Erythroblast (primary cell): ENCODE measurements around the gene TMEM198.

Experiments
- DNase-seq, 2 experiments: peaks; one replicate each; lab custom pipeline; 2025; lab: John Stamatoyannopoulos, UW
- GATA1 ChIP-seq: IDR thresholded peaks from 2 replicates; pipeline ENCODE4 v1.6.1; 2011; ENCODE audit warnings: low read depth, mild to moderate bottlenecking, control low read depth, low read length, moderate library complexity
- POLR2A ChIP-seq: IDR thresholded peaks from 2 replicates; pipeline ENCODE4 v1.6.1; 2011; ENCODE audit warnings: mild to moderate bottlenecking, low read length

The TMEM198 gene

DNA sequence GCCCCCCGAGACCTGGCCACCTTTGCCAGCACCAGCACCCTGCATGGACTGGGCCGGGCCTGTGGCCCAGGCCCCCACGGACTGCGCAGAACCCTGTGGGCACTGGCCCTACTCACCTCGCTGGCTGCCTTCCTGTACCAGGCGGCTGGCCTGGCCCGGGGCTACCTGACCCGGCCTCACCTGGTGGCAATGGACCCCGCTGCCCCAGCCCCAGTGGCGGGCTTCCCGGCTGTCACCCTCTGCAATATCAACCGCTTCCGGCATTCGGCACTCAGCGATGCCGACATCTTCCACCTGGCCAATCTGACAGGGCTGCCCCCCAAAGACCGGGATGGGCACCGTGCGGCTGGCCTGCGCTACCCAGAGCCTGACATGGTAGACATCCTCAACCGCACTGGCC is 29.0 kb upstream of the TMEM198 start:
- no peak for DNase-seq
- no peak for TF ChIP-seq POLR2A
- TF ChIP-seq GATA1 = no peak

DNA sequence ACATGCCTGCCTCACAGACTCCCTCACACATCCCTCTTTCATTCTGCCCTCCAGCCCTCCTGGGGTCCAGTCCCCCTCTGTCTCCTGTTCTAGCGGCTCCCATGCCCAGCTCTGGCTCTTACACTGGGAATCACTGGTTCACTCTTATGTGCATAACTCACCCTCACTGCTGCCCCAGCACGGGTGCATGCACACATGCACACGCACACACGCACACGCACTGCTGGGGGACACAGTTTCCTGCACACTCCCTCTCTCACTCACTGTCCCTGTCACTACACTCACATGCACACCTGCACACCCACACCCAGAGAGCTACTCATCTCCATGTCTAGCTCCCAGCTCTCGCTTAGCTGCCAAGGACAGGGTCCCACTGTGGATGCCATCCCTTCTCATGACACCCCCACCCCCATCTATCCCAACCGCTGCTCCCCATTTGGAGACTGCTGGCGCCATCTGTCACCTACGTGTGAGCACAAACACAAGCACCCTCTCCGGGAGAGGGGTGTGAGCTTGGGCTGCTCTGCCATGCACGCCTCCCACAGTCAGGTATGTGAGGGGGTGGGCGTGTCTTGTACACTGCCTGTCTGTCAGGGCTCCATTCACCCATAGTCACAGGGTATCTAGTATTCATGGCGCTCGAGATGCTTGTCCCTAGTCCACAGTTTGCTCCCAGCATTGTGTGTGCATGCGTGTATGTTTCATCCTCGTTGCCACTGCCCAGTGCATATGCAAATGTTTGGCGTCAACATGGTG is 27.8 kb upstream of the TMEM198 start:
- TF ChIP-seq POLR2A = no peak
- TF ChIP-seq GATA1 = no peak
- no peak for DNase-seq

DNA sequence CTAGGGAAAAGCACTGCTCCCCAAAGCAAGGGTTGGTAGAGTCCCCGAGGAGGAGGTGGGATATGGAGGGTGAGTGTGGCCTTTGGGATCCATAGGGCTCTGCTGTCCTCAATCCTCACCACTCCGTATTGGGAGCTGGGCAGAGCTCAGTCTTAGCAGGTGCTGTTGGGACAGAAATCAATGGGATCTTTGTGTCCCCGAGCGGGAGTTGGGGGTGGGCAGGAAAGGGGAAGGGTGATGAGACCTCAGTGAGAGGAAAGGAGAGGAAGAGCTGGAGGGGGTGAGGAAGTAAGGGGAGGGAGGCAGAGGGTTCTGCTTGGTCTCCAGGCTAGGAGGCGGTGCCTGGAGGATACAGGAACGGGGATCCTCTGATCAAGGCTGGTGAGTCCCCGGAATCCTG is 26.9 kb upstream of the TMEM198 start:
- no peak for TF ChIP-seq GATA1
- no peak for TF ChIP-seq POLR2A
- no peak for DNase-seq

DNA sequence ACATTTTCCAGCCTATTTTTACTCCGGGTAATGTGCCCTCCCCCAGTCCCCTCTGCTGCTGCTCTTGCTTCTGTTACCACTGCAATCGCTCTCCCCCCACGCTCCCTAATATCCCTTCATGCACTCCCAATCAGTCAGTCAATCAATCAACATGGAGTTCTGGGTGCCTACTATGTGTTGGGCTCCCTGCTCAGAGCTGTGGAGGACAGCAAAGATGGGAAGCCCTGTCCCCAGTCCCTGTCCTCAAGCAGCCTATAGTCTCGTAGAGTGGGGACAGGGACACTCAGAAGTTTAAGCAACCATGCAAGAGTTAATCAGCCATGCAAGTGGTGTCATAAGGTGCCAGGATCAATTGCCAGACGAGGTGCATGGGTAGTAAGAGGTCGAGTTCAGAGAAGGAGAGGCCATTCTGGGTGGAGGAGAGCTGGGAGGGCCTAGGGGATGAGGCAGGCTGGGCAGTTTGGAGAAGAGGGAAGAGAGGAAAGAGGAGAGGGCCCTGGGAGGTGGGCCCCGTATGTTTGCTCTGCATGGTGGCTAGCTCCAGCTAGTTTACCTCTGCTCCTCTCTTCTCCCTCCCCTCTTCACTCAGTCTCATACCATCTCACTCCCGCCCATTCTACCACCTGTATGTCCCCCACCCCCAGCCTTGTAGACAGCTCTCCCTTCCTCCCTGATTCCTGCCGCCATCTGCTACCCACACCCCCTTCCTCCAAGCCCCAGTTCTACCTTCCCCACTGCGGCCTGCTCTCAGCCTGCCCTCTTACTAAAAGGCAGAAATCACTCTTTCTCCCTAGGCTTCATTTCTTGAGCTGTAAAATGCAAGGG is 25.7 kb upstream of the TMEM198 start:
- no peak for DNase-seq
- TF ChIP-seq GATA1 (no peak), POLR2A (no peak)

DNA sequence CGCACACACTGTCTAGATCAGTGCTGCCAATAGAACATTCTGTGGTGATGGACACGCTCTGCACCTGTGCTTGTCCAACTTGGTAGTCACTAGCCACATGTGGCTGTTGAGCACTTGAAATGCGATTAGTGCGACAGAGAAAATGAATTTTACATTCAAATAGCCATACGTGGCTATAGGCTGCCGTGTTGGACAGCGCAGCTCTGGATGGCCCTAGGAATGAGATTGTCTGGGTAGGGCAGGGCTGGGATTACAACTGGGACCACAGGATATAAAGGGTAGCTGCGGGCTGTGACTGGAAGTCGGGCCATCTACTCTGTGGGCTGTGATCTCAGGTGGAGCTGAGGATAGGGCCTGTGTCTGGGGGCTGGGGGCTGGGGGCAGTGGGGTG is 24.3 kb upstream of the TMEM198 start:
- DNase-seq = no peak

DNA sequence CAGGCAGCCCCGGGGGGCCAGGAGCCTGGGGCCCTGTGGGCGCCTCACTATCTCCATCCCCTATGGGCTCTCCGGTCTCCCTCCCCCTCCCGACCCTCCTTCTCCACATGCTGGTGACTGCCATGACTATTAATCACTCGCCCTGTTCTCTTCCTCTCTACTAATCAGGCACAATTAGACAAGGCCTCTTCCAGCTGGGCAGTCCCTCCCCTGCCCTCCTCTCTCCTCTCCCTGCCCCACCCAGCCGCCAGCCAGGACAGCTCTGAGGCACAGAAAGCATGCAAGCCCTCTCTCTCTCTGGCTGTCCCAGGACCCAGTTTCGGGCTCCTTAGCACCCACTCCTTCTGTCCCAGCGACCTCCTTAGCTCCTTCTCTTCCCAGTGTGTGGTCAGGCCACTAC is 23.7 kb upstream of the TMEM198 start:
- DNase-seq = peak; percentile 58 to 66
- TF ChIP-seq POLR2A (no peak), GATA1 (no peak)

More for the DNA sequence above, 24.3 kb upstream of the TMEM198 start:
- TF ChIP-seq POLR2A (no peak), GATA1 (no peak)

DNA sequence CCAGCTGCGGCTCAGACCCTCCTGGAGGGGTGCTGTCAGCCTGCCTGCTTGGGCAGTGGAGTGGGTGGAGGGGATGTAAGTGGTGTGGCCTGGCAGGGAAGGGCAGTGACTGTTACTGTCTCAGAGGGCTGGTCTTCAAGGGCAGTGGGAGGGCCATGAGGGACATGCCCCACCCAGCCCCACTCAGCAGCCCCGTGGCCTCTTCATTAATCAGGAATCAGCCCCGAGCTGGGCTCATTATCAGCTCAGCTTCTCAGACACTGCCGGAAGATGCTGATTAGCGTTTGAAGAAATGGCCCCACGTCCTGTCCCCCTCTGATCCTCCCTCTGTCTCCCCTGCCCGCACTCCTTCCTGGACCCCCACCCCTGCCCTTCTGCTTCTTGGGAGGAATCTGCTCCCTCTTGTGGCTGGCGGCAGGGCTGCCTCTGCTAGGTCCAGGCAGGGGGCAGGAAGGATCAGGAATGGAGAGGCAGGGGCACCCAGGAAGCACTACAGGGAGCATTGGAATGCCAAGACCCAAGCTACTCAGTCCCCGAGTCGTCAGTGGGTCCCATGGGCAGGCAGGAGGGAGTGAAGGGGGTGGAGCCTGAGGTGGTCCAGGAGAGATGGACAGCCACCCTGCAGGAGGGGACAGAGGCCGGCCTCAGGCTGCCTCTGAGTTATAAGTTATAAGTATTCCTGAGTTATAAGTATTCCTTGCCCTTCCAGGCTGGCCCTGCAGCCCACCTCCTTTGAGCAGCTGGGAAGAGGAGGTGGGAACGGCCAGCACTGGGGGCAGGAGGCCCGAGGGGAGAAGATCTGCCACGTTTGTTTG is 22.6 kb upstream of the TMEM198 start:
- peak; percentile 83 to 94 for DNase-seq

DNA sequence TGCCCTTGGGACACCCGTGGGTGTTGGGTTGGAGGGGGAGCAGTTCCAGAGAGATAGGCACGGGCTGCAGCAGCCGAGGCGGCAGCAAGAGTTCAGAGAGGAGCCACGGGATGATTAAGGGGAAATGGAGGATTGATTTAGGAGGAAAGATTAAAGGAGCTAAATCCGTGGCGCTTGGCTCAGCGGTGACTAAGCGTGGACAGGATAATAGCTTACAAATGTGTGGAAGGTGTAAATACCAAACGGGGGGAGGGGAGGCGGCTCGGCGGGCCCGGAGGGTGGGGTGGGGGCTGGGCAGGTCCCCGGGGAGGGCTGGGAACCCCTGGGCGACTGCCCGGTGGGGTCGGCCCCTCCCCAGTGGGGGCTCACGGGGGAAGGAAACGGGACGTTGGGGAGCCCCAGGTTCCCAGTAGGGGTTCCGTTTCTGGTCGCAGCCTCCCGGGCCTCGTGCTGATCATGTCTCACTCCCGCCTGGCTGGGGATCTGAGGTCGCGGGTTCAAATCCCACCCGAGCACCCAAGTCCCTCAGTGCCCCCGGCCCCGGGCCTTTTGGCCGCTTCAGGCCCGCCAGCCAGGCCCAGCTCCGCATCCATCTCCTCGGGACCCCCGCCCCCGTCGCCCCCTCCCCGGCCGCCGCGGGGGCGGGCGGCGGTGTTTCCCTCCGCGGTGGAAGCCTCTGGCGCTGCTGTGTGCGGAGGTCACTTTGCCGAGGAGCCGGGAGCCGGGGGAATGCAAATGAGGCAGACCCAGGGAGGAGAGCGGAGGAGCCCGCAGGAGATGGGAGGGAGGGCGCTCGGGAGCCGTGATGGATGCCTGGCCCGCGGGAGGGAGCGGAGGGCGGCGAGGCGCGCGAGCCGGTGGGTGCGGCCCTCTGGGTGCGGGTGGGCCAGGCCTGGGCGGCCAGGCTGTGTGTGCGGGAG is 21.5 kb upstream of the TMEM198 start:
- peak; percentile 61 to 77 for DNase-seq
- no peak for TF ChIP-seq POLR2A
- TF ChIP-seq GATA1 = no peak

More for the DNA sequence above, 22.6 kb upstream of the TMEM198 start:
- TF ChIP-seq GATA1 (no peak), POLR2A (no peak)

DNA sequence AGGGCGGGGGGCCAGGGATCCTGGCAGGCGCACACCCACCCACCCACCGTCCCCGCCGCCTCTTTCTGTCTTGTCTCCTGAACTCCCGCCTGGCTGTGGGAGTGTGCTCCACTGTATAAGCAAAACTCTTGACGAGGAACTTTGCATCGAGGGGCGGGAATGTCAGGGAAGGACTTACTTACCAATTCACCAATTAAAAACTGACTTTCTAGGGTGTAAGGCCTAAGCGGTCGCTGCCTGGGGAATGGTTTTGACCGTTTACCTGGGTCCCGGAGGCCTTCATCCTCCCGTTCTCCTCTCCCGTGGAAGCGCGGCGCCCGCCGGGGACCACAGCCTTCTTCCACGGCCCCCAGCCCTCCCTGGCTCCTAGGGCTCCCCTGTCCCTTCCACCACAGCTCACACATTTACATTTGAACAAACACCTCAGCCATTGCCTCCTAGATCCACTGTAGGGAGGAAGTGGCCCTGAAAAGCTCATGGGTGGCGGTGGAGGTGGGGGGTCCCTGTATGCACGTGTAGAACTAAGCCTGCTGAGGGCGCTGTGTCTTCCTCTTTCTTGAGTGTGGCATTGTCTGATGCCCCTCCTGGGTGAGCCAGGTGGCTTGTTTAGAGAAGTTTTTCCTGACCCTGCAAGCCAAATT is 20.7 kb upstream of the TMEM198 start:
- no peak for TF ChIP-seq GATA1
- TF ChIP-seq POLR2A = no peak
- DNase-seq = peak; percentile 38 to 44

DNA sequence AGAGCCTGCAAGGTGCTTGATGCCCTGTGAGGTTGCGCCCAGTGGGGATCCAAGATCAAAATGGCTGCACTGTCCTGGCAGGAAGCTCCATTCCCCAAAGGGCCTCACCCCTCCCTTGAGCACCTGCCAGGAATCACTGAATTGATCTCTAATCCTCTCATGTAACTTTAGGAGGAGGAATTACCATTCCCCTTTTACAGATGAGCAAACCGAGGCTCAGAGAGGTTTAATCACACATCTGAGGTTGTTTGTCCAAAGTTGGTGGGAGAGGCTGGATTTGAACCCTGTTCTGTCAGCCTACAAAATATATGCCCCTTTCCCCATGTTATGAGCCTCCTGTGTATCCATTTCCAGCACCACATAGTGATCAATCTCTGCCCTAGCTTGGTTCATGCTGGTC is 19.0 kb upstream of the TMEM198 start:
- TF ChIP-seq GATA1 (no peak), POLR2A (no peak)
- DNase-seq = no peak

DNA sequence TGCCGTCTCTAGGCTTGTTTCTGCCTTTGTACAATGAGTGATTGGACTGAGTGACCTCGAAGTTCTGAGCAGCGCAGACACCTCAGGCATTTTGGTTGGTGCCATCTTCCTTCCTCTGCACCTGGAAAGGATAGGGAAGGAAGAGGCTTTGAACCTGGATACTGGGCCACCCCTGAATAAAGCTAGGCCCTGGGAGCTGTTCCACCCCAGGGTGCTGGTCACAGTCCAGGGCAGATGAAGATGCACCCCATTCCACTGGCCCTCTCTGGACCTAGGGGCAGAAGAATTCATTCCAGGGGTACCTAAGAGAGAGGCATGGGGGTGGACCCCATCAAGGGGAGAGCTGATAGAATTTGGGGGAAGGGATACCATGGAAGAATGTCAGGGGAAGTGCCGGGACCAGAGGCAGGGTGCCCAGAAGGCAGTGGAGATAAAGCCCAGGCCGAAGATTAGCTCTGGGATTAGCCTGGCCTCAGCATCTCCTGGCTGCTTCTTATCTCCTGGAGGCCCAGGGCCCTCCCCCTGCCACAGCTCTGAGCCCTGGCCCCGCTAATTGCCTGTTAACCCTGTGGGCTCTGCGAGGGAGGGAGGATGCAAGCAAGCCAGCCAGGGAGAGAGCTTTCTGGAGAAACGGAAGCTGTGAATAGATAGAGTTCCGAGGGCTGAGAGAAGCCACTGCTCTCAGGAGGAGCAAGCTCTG is 18.1 kb upstream of the TMEM198 start:
- TF ChIP-seq GATA1 = peak; percentile 78
- TF ChIP-seq POLR2A = no peak

More for the DNA sequence above, 18.1 kb upstream of the TMEM198 start:
- peak; percentile 84 to 88 for DNase-seq
